ENCODE data around the gene MAP1B.

MAP1B gene

GRCh38 chr5:72096602-72097188, 10.6 kb upstream of the MAP1B start:
- no peak for DNase-seq (ENCODE audit: low read depth in 2 of 2, low spot score in 1 of 2)

DNA sequence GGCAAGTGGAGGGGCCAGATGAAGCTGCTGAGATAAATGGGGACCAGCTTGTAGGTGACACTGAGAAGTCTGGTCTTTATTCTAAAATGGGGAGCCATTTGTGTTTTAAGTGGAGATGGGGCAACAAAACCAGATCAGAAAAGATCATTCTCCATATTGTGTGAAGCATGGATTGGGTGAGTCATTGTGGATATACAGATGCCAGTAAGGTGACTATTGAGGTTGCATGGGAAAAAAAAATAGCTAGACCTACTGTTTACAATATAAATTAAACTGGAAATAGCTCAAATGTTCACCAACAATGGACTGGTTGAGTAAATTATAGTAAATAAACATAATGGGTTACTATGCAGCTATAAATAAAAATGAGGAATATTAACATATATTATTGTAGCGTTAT, 5.4 kb upstream of the MAP1B start:
- DNase-seq (ENCODE audit: low read depth in 2 of 2, low spot score in 1 of 2): no peak

DNA sequence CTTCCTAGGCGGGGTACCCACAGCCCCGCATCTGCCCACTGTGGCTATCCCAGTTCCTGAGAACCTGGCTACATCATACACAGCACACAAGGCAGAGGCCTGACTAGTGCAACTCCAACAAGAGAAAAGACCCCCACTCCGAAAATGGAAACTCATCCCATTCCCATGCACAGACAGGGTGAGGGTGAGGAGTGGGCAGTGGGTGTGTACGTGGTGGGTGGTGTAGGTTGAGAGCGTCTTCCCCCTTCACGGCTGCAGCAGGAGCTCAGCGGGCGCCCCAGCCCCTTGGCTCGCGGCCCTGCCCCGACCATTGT, 501 bp upstream of the MAP1B start:
- DNase-seq (ENCODE audit: low read depth in 2 of 2, low spot score in 1 of 2): no peak

GRCh38 chr5:72107901-72108201, 576 bp downstream of the MAP1B start:
- DNase-seq (ENCODE audit: low read depth in 2 of 2, low spot score in 1 of 2): no peak

- no peak for DNase-seq (ENCODE audit: low read depth in 2 of 2, low spot score in 1 of 2)
Observed at GRCh38 chr5:72108202-72109061, 1.2 kb downstream of the MAP1B start.

GRCh38 chr5:72109062-72109411, 1.8 kb downstream of the MAP1B start:
- no peak for DNase-seq (ENCODE audit: low read depth in 2 of 2, low spot score in 1 of 2)

DNA sequence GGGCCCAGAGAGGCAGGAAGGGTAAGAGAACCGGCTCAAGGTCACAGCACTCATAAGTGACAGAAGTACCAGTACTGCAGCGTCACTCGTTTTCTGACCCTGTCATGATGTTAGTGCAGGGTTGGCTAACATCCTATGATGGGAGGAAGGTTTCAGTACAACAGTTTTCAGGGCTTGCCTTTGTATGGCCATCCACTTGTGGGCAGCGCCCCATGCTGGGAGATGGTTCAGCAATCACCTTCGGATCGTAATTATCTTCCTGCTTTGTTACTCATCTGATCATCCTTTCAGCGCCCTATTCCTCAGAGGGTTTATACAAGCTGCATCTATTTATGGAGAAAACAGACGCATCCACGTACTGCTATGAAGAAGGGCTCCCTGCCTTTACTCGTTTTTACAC, 2.4 kb downstream of the MAP1B start:
- no peak for DNase-seq (ENCODE audit: low read depth in 2 of 2, low spot score in 1 of 2)

- no peak for DNase-seq (ENCODE audit: low read depth in 2 of 2, low spot score in 1 of 2)
Observed at GRCh38 chr5:72110394-72111013, 3.2 kb downstream of the MAP1B start.

DNA sequence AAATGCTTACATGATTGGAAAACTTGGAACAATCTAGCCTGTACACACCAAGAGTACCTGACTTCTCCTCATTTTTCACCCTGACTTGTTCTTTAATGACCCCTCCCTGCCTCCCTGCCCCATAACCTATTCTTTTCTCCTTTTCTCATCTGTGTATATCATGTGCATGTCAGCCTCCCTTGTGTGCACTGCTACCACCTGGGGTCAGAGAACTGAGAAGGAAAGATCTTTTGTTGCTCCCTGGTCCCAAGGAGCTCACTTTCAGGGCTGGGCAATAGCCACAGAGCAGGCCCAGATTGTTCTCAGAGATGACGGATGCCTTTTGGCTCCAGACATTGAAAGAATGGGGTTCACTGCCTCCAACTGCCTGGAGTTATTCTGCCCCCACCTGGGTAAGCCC, 5.1 kb downstream of the MAP1B start:
- DNase-seq (ENCODE audit: low read depth in 2 of 2, low spot score in 1 of 2): no peak

DNA sequence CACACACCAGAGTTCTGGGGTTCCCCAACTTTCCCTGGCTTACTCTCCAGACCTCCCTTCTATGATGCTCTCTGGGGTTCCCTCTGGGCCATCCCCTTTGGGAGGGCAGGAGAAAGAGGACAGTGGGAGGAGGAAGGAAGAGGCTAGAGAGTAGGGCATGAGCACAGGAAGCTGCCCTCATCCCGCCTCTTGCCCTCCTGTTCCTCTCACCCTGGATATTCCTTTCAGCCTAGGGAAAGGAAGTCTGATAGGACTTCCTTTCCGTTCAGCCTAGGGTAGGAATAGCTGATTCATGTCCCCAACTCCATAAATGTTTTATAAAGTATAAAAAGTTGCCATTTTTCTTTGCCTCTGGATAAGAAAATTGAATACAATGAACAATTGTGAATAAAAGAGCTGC, 7.4 kb downstream of the MAP1B start:
- DNase-seq (ENCODE audit: low read depth in 2 of 2, low spot score in 1 of 2): no peak

- no peak for DNase-seq (ENCODE audit: low read depth in 2 of 2, low spot score in 1 of 2)
Observed at GRCh38 chr5:72115296-72115695, 8.0 kb downstream of the MAP1B start.

GRCh38 chr5:72117307-72117706, 10.0 kb downstream of the MAP1B start:
- DNase-seq (ENCODE audit: low read depth in 2 of 2, low spot score in 1 of 2): no peak

- no peak for DNase-seq (ENCODE audit: low read depth in 2 of 2, low spot score in 1 of 2)
Observed at GRCh38 chr5:72121052-72121779, 13.9 kb downstream of the MAP1B start.

- DNase-seq (ENCODE audit: low read depth in 2 of 2, low spot score in 1 of 2): no peak
Observed at GRCh38 chr5:72121780-72122445, 14.6 kb downstream of the MAP1B start.

GRCh38 chr5:72122602-72123001, 15.3 kb downstream of the MAP1B start:
- DNase-seq (ENCODE audit: low read depth in 2 of 2, low spot score in 1 of 2): no peak

- DNase-seq (ENCODE audit: low read depth in 2 of 2, low spot score in 1 of 2): no peak
Observed at GRCh38 chr5:72123764-72124376, 16.6 kb downstream of the MAP1B start.

DNA sequence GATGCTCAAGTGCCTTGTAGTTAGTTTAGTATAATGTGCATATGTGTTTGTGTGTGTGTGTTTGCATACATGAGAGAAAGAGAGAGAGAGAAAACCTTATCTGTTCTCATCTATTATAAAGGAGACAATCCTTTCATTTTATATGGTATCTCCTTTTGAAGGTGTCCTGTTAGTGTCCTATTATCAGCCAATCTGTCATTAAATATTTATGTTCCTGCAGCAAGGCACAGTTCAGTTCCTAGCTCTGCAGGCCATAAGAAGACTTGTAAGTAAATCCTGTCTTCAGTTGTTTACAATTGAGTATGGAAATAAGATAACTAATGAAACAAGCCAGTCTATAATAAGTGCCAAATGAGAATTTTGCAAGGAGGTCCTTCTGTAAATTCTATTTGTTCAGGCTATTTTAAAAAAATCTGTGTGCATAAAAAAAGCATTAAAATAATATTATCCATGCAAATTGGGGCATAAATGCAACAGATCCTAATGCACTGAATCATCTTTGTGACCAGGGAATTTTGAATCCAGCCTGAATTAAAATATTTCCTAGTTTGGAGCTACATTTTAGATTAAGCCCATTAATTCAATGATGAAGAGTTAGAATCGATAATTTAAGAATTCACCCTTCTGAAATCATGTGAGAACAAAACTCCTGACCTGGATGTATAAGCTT, 18.1 kb downstream of the MAP1B start:
- no peak for DNase-seq (ENCODE audit: low read depth in 2 of 2, low spot score in 1 of 2)

- no peak for DNase-seq (ENCODE audit: low read depth in 2 of 2, low spot score in 1 of 2)
Observed at GRCh38 chr5:72125941-72126620, 18.8 kb downstream of the MAP1B start.

- DNase-seq (ENCODE audit: low read depth in 2 of 2, low spot score in 1 of 2): no peak
Observed at GRCh38 chr5:72126796-72127195, 19.5 kb downstream of the MAP1B start.

DNA sequence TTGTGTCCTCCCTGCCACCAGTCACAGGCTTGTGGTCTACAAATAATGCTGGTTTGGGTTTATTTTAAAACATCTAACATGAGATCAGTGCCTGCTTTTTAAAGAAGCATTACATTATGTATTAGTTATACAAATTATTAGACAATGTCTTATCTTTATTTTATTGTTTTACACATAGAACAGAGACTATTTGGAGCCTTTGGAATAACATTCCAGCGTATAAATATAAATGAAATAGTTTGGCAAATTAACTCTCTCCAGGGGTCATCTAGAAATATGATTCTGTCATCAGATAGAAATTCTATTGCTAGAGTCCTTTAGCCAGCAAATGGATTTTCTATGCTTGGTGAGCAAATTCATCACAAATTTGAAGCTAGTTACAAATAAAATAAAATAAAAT, 22.4 kb downstream of the MAP1B start:
- no peak for DNase-seq (ENCODE audit: low read depth in 2 of 2, low spot score in 1 of 2)
